Measurements from ENCODE around the gene CXXC5. TPM values are rescaled to one million over a fixed set of nuclear protein-coding genes. Genes with fewer than 3 reads are reported as not detected.
"Not testable (repeated sequence)": the region's sequence is repeated elsewhere in the genome, so short reads cannot be mapped to it uniquely, and the experiment has no call there.

CXXC5 gene
- total and polyA plus RNA-seq, 2 of the 4 experiments (the other 2 are of a cell fraction): 24.9 to 35.7 TPM

DNA sequence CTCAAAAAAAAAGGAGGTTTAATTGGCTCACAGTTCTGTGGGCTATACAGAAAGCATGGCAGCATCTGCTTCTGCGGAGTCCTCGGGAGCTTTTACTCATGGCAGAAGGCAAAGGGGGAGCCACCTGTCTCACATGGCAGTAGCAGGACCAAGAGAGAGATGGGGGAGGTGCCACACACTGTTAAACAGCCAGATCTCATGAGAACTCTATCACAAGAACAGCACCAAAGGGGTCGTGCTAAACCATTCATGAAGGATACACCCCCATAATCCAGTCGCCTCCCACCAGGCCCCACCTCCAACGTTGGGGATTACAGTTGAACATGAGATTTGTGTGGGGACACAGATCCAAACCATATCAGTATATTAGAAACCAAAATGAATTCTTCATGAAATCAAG lies 28.3 kb upstream of the CXXC5 start:
- dilution Hi-C loops (cut with HindIII; ENCODE audit: low sequenced_read_pairs, unreplicated experiment): no loop called here
- CTCF ChIA-PET: no interaction called here
- WGBS, 2 experiments (ENCODE audit: extremely low coverage in 2 of 2, insufficient read length in 1 of 2): 92% methylated on average over 2 of the region's 5 CpGs; no CpG with 5 or more reads in 1 of the 2 experiments

DNA sequence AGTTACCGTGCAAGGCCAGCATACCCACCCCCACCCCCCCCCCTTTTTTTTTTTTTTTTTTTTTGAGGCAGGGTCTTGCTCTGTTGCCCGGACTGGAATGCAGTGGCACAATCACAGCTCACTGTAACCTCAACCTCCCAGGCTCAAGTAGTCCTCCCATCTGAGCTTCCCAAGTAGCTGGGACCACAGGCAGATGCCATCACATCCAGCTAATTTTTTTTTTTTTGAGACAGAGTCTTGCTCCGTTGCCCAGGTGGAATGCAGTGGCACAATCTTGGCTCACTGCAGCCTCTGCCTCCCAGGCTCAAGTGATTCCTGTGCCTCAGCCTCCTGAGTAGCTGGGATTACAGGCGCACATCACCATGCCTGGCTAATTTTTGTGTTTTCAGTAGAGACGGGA lies 22.8 kb upstream of the CXXC5 start:
- H3K9ac ChIP-seq (ENCODE audit: low read depth, low read length); H3K4me2 ChIP-seq (ENCODE audit: low read depth, low read length); H3K27ac ChIP-seq (ENCODE audit: insufficient read depth, low read length); POLR2A ChIA-PET (ENCODE audit: unreplicated experiment); H2BK15ac ChIP-seq (ENCODE audit: low read depth, low read length); H2BK5ac ChIP-seq (ENCODE audit: low read depth, low read length, poor library complexity, severe bottlenecking); H4K5ac ChIP-seq (ENCODE audit: low read depth, low read length); H3K4me1 ChIP-seq (ENCODE audit: control insufficient read depth, insufficient read depth, low read length); H2BK20ac ChIP-seq (ENCODE audit: low read depth, low read length); H3K4ac ChIP-seq (ENCODE audit: low read depth, low read length); H2AK5ac ChIP-seq (ENCODE audit: low read depth, low read length); ATAC-seq (ENCODE audit: low read depth); H2BK120ac ChIP-seq (ENCODE audit: low read depth, low read length); BruUV-seq (replicated peaks); H2AK9ac ChIP-seq (replicated peaks; ENCODE audit: low read depth, low read length, poor library complexity); intact Hi-C loops (cut with micrococcal nuclease); H3K9me3 ChIP-seq (ENCODE audit: control insufficient read depth, insufficient read depth, low read length); H4K8ac ChIP-seq (ENCODE audit: low read depth in 2 of 2, low read length in 2 of 2); H3K9me1 ChIP-seq (ENCODE audit: insufficient read depth, low read length); H3K14ac ChIP-seq (replicated peaks; ENCODE audit: low read depth, low read length); H3K27me3 ChIP-seq (ENCODE audit: control insufficient read depth, insufficient read depth, low read length); H2AFZ ChIP-seq (replicated peaks; ENCODE audit: low read length, poor library complexity); H4K91ac ChIP-seq (ENCODE audit: insufficient read depth, low read depth, low read length); H3K23ac ChIP-seq (ENCODE audit: low read depth, low read length); H3K4me3 ChIP-seq (ENCODE audit: insufficient read depth, low read depth, low read length); H4K20me1 ChIP-seq (ENCODE audit: insufficient read depth, low read length); H3K18ac ChIP-seq (ENCODE audit: low read depth, low read length); DNase-seq; H3K56ac ChIP-seq (ENCODE audit: extremely low read depth, insufficient read depth, low read length): not testable (repeated sequence)
- peaks cover 30% of the 10 kb centered on the region for H3K36me3 ChIP-seq (ENCODE audit: control insufficient read depth, insufficient read depth, low read length)
- 100% methylated on average over 3 of the region's 5 CpGs; no CpG with 5 or more reads in 1 of the 2 experiments for WGBS, 2 experiments (ENCODE audit: extremely low coverage in 2 of 2, insufficient read length in 1 of 2)
- in situ Hi-C loops (cut with MboI; ENCODE audit: low sequenced_read_pairs): loop anchor here (25.0 kb wide), 1 partner anchor 487 kb away; the partner anchor contains the start of gene PURA
- CTCF ChIA-PET: interaction anchor here (0.7 kb wide), 1 partner anchor 85 kb away, joined by 4 read pairs; no protein-coding TSS in a partner anchor
- dilution Hi-C loops (cut with HindIII; ENCODE audit: low sequenced_read_pairs, unreplicated experiment): loop anchor here (25.0 kb wide), 1 partner anchor 137 kb away; no protein-coding TSS in a partner anchor
- H3K79me1 ChIP-seq (ENCODE audit: low read depth in 1 of 2, low read length in 2 of 2): peaks cover 10 to 20% of the 10 kb centered on the region in 2 experiments; a peak in 3 of 4 replicates

More for the DNA sequence above, 28.3 kb upstream of the CXXC5 start:
- Histone ChIP-seq H3K9me3 (ENCODE audit: control insufficient read depth, insufficient read depth, low read length) (no peaks in the 10 kb centered on the region), H4K20me1 (ENCODE audit: insufficient read depth, low read length) (no peaks in the 10 kb centered on the region), H3K79me1 (ENCODE audit: low read depth in 1 of 2, low read length in 2 of 2) (peaks cover 13 to 20% of the 10 kb centered on the region in 2 experiments), H3K9ac (ENCODE audit: low read depth, low read length) (no peak overlapping the region), H3K14ac (replicated peaks; ENCODE audit: low read depth, low read length) (no peak overlapping the region), H3K18ac (ENCODE audit: low read depth, low read length) (no peak overlapping the region), H2BK15ac (ENCODE audit: low read depth, low read length) (no peak overlapping the region), H2AK5ac (ENCODE audit: low read depth, low read length) (no peak overlapping the region), H3K4ac (ENCODE audit: low read depth, low read length) (no peak overlapping the region), H2AK9ac (replicated peaks; ENCODE audit: low read depth, low read length, poor library complexity) (no peak overlapping the region), H3K4me2 (ENCODE audit: low read depth, low read length) (no peak overlapping the region), H4K5ac (ENCODE audit: low read depth, low read length) (no peak overlapping the region), H2BK120ac (ENCODE audit: low read depth, low read length) (no peak overlapping the region), H4K91ac (ENCODE audit: insufficient read depth, low read depth, low read length) (no peak overlapping the region), H3K56ac (ENCODE audit: extremely low read depth, insufficient read depth, low read length) (no peak overlapping the region), H2BK5ac (ENCODE audit: low read depth, low read length, poor library complexity, severe bottlenecking) (no peak overlapping the region), H3K4me3 (ENCODE audit: insufficient read depth, low read depth, low read length) (no peak overlapping the region), H3K23ac (ENCODE audit: low read depth, low read length) (no peak overlapping the region), H4K8ac (ENCODE audit: low read depth in 2 of 2, low read length in 2 of 2) (no peak overlapping the region), H2AFZ (replicated peaks; ENCODE audit: low read length, poor library complexity) (no peak overlapping the region), H2BK20ac (ENCODE audit: low read depth, low read length) (no peak overlapping the region), H3K36me3 (ENCODE audit: control insufficient read depth, insufficient read depth, low read length) (peaks cover 32% of the 10 kb centered on the region), H3K4me1 (ENCODE audit: control insufficient read depth, insufficient read depth, low read length) (no peaks in the 10 kb centered on the region), H3K27me3 (ENCODE audit: control insufficient read depth, insufficient read depth, low read length) (no peaks in the 10 kb centered on the region), H3K9me1 (ENCODE audit: insufficient read depth, low read length) (no peaks in the 10 kb centered on the region), H3K27ac (ENCODE audit: insufficient read depth, low read length) (no peak overlapping the region)
- intact Hi-C loops (cut with micrococcal nuclease) (no loop called here), in situ Hi-C loops (cut with MboI; ENCODE audit: low sequenced_read_pairs) (no loop called here)
- POLR2A ChIA-PET (ENCODE audit: unreplicated experiment): no interaction called here
- ATAC-seq (ENCODE audit: low read depth): no peak
- TF ChIP-seq RAD21 (IDR thresholded peaks at IDR 0.05; ENCODE audit: low read length) (no peak), RCOR1 (IDR thresholded peaks at IDR 0.05; ENCODE audit: insufficient replicate concordance, low read length) (no peak), NFE2L2 (IDR thresholded peaks at IDR 0.05; ENCODE audit: low read depth, low read length) (no peak)
- BruUV-seq (replicated peaks): no TSS peak
- no peak for DNase-seq

Measured in IMR-90 (cell line).